ENCODE data around the gene STK24.
A peak's percentile ranks its signal among the peaks of the same experiment; 100 is the strongest.

The STK24 gene

DNA sequence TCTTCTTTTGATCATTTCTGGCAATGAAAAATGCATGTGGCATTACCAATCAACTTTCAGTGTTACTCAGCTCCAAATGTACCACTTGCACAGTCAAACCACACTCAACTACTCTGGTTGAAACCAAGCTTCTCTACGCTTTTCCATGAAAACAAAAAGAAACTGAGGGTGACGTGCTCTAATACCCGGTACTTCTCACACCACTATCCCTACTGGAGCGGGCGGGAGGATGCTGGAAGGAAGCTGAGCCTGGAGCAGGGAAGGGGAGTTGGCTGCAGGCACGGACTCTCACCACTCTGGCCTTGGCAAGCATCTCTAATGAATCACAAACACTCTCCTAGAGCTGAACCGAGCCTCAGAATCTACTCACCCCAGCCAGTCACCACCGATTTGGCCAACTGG lies 48.2 kb downstream of the STK24 start:
- DNase-seq: no peak

DNA sequence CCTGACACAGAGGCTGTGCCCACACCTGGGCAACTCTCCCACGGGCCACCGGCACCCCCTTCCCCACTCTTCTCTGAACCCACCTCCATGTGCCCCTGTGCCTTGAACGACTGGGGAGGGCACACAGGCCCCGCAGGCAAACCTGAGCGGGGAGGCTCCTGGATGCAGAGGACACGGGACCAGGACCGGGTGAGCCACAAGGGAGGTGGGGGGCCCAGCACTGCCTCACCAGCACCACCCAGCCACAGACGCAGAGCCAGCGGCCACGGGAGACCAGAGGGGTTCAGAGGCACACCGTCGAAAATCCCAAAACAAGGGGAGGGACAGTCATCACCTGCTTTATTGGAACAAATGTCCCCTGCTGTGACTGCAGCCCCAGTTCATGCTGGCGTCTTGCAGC lies 49.4 kb downstream of the STK24 start:
- DNase-seq: no peak

DNA sequence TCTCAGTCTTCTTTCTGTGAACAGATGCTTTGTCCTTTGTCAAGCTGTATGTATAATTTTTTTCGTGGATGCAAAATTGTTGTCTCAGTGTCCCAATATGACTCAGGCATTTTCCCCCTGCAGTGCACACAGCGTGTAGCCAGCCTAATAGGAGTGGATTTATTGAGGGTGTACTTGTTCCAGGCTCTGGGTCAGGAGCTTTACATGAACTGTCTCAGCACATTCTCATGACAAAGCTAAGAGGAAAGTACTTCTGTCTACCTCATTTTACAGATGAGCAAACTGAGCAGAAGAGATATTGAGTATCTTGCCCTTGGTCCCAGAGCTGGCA lies 50.8 kb downstream of the STK24 start:
- no peak for DNase-seq

DNA sequence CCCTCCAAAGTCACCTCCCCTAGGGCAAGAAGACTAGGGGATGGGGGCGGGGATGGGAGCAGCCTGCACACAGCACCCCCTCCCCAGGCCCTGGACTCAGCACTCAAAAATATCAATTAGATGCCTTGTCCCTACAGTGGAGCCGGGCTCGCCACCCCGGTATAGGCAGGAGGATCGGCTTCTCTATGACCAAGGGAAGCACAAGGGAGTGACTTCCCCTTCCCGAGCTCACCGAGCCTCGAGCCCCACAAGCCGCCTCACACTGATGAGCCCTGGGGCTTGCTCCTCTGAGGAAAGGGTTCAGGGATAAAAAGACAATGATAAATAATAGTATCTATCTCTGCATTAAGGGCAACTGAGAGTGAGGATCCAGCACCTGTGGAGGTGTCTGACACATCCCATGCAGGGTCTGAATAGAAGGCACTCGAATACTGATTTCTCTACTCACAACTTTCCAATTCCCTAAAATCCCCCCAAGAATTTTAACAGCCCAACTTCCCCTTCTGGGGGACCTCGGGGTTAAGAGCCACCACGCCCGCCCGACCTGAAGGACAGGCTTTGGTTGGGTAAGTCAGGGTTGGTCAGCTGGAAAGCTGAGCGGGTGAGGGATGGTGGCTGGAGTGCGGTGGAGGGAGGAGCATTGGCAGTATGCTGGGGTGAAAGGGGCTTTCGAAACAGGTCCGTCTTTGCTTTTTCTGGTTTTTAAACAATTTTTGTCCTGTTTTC lies 51.3 kb downstream of the STK24 start:
- DNase-seq: no peak

DNA sequence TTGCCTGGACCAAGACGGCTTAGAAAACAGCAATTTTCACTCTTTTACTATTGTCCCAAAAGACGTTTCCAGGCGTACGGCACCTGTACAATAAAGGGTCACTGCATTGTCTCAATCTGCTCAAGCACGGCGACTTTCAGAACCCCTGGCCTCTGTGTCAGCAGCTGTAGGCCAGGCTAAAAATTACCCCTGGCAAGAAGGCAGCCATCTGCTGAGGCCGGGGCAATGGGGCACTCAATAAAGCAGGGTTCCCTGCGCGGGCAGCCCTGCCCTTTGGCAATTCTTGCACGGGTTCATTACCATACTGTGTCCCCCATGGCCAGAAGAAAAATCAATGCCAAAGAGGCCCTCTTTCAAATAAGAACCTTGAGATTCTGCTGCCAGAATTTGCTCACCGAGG lies 52.1 kb downstream of the STK24 start:
- no peak for DNase-seq

DNA sequence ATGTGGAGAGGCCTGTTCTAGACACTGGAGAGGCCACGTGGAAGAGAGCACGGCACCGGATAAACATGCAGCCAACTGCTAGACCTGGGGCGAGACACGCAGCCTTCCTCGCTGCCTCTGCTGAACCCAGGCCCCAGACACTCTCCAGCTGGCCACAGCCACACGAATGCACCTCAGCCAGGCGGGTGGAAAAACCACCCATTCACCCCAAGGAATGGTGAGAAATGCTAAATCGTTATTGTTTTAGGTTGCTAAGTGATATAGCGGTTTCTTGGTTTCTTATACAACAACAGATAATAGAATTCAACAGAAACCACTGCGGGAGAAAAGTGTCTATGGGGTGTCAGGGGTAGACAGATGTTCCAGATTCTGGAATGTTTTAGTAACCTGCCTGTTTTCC lies 52.5 kb downstream of the STK24 start:
- no peak for DNase-seq

DNA sequence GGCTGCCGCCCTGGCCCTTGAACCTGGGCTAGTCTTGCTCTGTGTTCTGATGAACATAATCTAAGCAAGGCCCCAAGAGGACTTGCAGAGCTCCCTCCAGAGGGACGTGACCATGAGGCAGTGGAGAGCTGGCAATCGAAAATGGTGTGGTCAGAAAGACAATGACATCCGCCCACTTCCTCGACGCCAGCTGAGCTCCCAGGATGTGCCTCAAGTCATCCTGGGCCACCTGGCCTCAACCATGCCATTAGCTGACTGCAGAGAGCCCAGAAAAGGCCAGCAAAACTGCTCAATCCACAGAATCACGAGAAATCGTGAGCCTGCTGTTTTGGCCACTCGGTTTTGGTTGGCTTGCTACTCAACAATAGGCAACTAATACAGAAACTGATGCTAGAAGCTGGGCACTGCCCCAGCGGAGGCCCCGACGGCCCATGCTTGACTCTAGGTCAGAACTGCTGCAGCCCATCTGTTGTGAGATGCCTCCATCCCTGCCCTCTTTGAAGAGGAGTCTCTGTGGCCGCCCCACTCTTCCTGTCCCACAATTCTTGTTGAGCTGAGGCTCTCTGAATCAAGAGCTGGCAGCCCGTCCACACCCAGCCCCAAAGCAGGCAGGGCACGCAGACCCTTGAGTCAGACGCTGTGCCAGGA lies 53.3 kb downstream of the STK24 start:
- DNase-seq: no peak

DNA sequence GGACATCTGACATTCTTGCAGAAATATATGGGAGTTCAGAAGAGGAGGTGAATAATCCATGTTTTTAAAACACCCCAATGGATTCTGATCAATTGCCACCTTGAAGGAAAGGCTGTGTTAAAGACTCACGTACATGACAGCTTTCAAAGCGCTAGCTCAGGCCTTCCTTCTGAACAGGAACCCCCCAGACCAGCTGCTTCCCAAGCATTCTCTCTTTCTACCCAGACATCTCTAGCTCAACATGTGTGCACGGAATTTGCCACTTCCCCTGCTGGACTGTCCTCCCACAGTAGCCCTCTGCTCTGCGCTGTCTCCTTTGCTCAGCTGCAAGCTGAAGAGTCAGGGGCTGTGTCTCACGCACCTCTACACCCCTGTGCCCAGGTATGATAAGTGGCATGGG lies 54.5 kb downstream of the STK24 start:
- DNase-seq: no peak

DNA sequence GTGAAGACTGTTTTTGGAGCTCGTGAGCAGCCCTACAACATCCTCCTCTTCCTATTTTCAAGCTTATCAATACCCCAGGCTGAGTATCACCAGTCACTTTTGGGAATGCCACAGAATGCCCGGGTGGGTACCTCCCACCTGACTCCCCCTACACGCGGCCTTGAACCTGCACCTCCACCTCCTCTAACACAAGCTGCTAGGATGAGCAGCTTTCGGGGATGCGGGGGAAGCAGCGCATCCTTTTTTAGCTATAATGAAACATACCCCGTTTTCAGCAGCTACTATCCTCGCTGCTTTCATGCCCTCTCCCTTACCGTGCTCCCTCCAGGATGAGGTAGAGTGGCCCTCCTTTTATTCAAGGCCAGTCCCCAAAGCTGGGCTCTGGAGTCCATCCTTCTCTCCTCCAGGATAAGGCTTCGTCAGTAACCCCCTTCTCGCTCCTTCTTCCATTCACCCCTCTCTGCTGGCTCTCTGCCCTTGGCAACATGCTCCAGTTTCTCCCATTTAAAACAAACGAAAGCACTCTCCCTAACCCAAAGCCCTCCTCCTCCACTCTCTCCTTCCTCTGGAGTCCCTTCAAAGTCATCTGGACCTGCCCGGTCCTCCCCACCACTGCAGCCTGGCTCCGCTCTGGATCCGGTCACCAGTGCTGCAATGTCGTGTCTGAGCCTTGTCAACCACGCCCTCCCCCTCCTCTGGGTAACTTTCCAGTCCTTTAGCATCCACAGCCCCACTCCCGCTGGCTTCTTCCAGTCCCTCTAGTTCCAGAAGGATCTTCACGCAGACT lies 55.3 kb downstream of the STK24 start:
- no peak for DNase-seq

DNA sequence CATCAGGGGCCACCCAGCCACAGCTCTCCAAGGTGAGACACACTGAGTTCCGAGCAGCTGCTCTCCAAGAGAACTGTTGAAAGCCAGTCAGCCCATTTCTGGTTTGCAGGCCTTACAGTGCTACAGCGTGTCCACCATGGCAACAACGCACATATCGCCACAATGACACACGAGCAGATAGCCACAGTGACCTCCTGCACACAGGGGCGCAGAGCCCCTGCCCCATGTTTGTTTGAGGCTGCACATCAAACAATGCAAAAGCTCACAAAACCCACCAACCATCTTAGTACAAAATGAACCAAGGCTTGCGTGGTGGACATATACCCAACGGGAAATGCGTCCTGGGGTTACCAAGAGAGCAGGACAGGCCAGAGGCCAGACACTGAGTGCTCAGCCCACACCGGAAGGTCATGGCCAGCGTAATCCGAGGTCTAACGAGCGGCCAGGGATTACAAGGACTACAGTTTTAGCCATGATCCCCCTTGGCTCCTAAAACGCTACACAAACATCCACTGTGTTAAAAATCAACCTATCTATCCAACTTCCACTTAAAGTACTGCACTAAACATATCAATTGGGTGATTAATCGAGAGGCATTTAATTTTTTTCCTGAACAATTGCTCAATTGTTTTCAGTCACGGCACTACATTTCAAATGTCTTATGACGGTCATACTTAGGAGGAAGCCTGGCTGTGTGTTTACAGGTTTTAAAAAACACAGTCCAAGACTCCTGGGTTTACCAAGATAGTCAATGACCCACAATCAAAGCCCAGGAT lies 56.0 kb downstream of the STK24 start:
- DNase-seq: no peak

DNA sequence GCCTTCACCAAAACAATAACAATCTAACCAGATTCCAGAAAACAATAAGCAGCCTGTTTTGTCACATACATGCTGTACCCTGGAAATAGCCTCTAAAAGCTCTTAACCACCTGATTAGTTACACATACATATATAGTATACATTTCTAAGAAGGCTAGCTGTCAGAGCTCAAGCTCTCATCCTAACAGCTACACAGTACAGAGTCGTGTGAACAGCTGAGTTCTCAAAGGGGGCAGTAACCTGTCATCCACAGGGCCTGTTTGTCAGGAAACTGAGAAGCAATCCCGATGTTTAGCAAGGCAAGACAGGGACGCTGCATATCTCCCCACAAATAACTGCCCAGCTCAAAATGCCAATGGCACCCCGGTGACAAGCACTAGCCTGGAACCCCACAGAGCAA lies 56.9 kb downstream of the STK24 start:
- no peak for DNase-seq

DNA sequence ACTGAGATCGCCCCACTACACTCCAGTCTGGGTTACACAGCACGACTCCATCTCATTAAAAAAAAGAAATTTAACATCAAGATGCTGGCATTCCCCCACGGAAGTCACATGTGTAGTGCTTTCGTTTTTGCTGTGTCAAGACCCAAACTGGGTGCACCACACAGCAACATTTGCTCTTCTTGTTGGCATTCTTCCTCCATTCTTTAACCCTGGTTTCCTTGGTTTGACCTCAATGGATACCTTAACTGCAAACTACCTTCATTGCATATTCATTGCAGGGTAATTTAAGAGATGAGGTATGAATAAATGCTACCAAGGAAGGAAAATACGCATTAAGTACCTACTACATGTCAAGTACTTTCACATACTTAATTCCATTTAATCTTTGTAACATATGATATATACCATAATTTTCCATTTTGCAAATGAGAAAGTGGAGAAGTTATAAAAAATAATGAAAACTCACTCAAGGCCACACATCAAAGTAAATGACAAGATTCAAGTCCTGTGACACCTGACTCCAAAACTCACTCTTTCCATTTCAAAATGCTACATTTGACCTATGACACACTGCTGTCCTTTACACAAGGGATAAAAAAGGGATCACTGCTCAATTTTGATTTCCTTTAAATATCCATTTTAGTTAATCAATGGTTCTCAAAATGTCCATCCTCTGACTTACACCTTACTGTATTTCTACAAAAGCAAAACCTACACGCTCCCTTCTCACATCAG lies 59.2 kb downstream of the STK24 start:
- DNase-seq: no peak

DNA sequence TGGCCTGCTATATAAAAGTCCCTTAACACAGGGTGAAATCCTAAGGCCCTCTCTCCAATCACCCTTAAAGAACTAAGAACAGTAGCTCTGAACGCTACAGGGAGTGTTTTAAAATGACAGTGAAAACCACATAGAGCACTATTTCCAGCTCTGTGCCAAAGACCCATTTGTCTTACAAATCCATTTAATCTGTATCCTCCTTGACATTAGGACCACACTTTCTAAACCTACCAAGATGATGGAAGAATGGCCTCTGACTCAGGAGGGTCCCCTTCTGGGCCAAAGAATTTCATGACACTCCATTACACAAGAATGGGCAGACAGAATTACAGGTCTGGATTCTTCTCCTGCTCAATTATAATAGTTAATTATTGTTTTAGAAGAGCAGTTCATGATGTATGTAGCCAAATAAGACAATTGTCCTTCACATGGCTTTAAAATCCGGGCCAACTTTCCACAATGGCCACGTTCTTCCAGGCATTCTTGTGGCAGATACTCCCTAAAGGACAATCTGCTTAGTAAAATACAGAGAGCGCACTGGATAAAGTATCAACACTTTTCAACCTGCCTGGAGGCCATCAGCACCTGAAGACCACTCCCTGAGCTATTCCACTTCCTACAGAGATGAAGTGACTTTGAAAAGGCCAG lies 61.0 kb downstream of the STK24 start:
- no peak for DNase-seq

DNA sequence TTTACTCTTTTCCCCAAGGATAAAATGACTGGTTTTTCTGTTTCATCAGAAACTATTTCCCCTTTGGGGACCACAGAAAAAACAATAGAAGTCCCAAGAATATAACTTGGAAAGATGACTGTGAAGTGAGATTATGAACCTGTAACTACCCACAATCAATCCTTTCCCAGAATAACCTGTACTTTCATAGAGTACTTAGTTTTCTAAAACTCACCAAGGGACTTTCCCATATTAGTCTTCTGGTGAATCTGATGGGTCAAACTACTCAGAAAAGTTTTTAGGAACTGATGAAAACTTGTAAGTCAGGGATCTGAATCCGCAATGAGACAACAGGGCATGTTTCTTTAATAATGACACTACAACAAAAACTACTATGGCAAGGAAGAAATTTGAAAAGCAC lies 62.6 kb downstream of the STK24 start:
- no peak for DNase-seq

DNA sequence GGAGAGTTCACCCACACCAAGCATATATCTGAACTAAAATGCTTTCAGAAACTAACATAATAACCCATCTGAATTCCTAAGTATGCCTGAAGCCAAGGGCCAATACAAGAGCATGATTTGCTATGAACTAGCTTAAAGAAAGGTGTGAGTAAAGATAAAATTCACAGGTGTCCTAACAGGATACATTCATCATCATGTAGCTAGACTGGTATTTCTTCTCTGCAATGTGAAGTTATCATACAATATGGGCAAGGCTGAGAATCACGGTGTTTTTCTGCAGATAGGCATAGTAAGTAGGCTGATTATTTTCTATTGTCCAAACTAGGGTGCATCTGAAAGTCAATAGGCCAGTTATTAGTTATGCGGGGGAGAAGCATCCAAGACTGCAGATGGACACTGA lies 63.1 kb downstream of the STK24 start:
- no peak for DNase-seq

DNA sequence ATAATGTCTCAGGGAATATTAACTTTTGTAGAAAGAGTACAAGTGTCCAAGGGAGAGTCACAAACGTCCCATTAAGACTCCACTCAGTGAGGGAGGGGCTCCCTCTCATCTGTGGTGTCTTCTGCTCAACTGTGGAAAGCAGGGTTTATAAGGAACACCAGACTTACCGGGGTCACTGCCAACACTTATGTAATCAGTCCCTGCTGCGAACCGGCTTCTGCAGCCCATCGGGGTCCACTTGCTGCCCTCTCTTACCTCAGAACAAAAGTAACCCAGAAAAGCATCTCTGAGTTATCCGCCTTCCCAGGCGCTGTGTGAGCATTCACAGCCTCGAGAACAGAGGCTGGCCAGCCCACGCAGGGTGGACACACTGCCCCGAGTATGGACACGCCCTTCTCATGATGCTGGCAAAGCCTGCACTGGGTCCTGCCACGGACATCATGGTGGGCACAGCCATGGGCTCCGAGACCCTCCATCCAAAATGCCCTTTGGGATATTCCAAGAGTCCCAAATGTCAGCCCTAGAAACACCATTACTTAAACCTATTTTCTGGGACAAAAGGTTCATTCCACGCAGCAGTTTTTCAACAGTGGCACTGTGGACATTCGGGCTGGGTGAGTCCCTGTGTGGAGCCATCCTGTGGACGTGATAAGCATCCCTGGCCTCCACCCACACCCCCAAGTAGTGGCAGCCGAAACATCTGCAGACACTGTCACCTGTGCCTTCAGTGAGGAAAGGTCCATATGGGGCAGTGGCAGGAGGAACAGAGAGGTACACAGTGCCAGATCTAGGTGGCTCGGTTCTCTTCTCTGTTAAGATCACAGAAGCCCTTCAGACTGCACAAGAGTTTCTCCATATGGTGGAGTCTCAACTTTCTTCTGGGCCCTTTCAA lies 63.9 kb downstream of the STK24 start:
- no peak for DNase-seq

DNA sequence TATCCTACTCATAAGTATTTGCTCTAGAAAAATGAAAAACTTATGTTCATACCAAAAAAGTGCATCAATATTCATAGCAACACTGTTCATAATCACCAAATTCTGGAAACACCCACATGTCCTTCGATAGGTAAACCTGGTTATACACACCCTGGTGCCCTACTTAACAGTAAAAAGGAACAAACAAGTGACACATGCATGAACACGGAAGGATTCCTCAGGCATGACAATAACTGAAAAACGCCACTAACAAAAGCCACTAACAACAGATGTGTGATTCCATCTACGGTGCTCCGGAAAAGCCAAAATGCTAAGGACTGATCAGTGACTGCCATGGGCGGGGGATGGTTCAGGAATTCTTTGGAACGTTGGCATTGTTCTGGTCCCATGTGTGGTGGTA lies 65.5 kb downstream of the STK24 start:
- no peak for DNase-seq

DNA sequence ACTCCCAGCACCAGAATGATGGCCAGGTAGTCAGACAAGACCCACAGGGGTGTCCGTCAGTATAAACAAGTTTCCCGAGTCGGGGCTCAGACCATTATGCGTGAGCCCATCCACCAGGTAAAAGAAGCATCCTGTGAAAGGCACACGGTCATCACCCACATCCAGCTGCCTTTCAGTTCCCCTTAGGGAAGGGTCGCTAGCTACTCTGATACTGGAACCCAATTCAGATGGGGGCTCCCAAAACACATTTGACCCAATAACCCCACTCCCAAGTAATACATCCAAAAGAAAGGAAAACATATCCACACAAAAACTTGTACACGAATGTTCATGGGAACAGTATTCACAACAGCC lies 66.8 kb downstream of the STK24 start:
- no peak for DNase-seq

DNA sequence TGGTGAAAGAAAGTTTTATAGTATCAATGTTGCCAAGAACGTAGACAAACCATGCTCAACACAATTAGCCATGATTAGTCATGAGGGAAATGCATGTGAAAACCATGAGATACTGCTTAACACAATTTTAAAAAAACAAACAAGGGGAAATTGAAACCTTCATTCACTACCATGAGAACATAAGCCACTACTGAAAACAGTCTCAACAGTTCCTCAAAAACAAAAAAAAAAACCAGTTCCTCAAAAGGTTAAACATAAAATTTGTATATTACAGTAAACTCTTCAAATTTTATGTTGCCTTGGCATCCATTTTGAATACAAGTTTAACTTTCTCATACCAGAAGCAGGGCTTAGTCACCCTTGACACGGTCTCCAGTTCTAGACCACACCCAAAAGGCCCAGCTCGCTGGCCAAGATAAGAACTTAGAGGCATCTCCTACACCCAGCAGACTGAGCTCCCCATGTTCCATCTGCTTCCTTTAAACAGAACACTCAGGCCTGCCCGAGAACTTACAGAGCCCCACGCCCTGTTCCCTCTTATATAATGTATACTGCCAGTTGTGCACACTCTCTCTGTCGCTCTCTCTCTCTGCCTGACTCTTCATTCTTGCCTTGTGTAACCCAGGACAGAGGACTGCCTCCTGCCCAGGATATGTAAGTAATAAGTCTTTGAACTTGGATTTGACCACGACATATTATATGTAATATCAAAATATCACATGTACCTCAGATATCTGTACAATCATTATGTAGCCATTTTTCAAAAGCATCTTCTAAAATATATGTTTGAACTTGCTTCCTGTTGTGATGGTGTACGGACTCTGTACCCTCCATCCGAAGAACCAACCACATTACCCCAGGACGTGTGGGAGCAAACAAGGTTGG lies 67.4 kb downstream of the STK24 start:
- peak; percentile 90 for DNase-seq

DNA sequence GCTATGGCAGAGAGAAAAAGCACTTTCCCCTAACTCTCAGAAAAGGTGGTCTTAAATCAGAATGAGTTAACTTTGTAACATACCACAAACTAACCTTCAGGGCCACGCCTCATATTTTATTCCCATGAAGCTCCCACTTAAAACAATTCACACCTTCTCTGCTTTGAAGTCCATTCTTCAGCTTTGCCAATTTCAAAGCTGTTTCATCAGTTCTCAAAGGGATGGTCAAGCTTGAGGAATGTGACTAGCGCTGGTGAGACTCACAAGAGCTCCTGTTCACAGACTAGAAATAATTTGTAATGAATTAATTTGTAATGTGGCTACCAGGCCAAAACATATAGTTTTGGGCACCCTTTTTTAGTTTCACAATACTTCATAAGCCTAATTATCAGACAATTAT lies 68.2 kb downstream of the STK24 start:
- DNase-seq: no peak
